B cell (primary cell): ENCODE data around the gene ANXA4. TPM values are rescaled to one million over a fixed set of nuclear protein-coding genes. Genes with fewer than 3 reads are reported as not detected.

ENCODE experiments used
- ATAC-seq: fragments of 200-7000 bp; cut with Tn5 transposase; one replicate; pipeline ENCODE4 v1.10.0; 2021; ENCODE audit warnings: low read depth, mild to moderate bottlenecking, moderate number of reproducible peaks, moderate library complexity
- CTCF ChIA-PET: fragments of 350-600 bp; sonication (Branson Sonifier 250); formaldehyde crosslinking; loops from one replicate; lab custom pipeline; 2021; ENCODE audit warnings: antibody characterized with exemption, inconsistent platforms; lab: Charles Lee
- POLR2A ChIA-PET: fragments of 350-600 bp; sonication (Branson Sonifier 250); formaldehyde crosslinking; loops from one replicate; lab custom pipeline; 2021; ENCODE audit warnings: antibody characterized with exemption; lab: Charles Lee
- DNase-seq: peaks from one replicate; pipeline ENCODE4 v3.0.0; 2013
- H2AFZ ChIP-seq: 2 replicates; pipeline ENCODE4 v1.6.1; 2012; ENCODE audit warnings: mild to moderate bottlenecking, low read depth, low read length; ENCODE audit not compliant: insufficient read depth, poor library complexity, severe bottlenecking
- H3K27ac ChIP-seq, 2 donors: 1 replicate in 1 of 2; 2 replicates in 1 of 2; pipeline ENCODE4 v1.5.1; 2012 to 2013; ENCODE audit warnings: low read length in 2 of 2, mild to moderate bottlenecking in 2 of 2, moderate library complexity in 1 of 2
- H3K27me3 ChIP-seq, 4 experiments: fragments of 200-600 bp in 1 of 4; sonication (generic) in 1 of 4; replicated peaks in 1 of 4; 1 replicate in 2 of 4; 2 replicates in 2 of 4; pipeline versions ENCODE4 v1.6.1 to v1.7.0; 2013 to 2016; ENCODE audit warnings: low read length in 3 of 4, mild to moderate bottlenecking in 2 of 4, mixed read lengths in 1 of 4, moderate library complexity in 1 of 4; ENCODE audit not compliant: insufficient read depth in 4 of 4, control insufficient read depth in 3 of 4; ENCODE audit errors: control extremely low read depth in 1 of 4
- H3K36me3 ChIP-seq, 2 experiments: replicated peaks in 1 of 2; 1 replicate in 1 of 2; 2 replicates in 1 of 2; pipeline versions ENCODE4 v1.6.1 to v1.7.1; 2013; ENCODE audit warnings: low read length in 1 of 2; ENCODE audit not compliant: insufficient read depth in 2 of 2, control insufficient read depth in 1 of 2; ENCODE audit errors: control extremely low read depth in 1 of 2, extremely low read depth in 1 of 2
- H3K4me1 ChIP-seq, 2 donors: fragments of 200-600 bp in 1 of 2; sonication (generic) in 1 of 2; 1 replicate in 1 of 2; 2 replicates in 1 of 2; pipeline versions ENCODE4 v1.5.1 to v1.6.1; 2013 to 2017; ENCODE audit warnings: low read length in 2 of 2; ENCODE audit not compliant: control insufficient read depth in 2 of 2, insufficient read depth in 2 of 2
- H3K4me2 ChIP-seq: replicated peaks from 2 replicates; pipeline ENCODE3; 2012; ENCODE audit warnings: mild to moderate bottlenecking, low read depth, low read length; ENCODE audit not compliant: poor library complexity, severe bottlenecking
- H3K4me3 ChIP-seq, 5 experiments: fragments of 200-600 bp in 1 of 5; sonication (generic) in 1 of 5; 1 replicate in 3 of 5; 2 replicates in 2 of 5; pipeline versions ENCODE4 v1.5.1 to v1.7.0; 2011 to 2016; ENCODE audit warnings: low read length in 4 of 5, mild to moderate bottlenecking in 4 of 5, low read depth in 2 of 5, control low read depth in 1 of 5, moderate library complexity in 1 of 5; ENCODE audit not compliant: insufficient read depth in 1 of 5; ENCODE audit errors: control extremely low read depth in 1 of 5, extremely low read depth in 1 of 5
- H3K79me2 ChIP-seq: fragments of 200-600 bp; sonication (generic); one replicate; pipeline ENCODE4 v1.6.0; 2016; ENCODE audit warnings: low read length; ENCODE audit not compliant: control insufficient read depth, insufficient read depth
- H3K9ac ChIP-seq: fragments of 200-600 bp; sonication (generic); 2 replicates; pipeline ENCODE4 v1.6.1; 2017; ENCODE audit warnings: mild to moderate bottlenecking, low read length, moderate library complexity
- H3K9me3 ChIP-seq, 3 donors: one replicate each; pipeline versions ENCODE4 v1.6.1 to v1.7.1; 2013; ENCODE audit warnings: low read length in 2 of 3; ENCODE audit not compliant: control insufficient read depth in 2 of 3, insufficient read depth in 1 of 3; ENCODE audit errors: control extremely low read depth in 1 of 3
- H4K20me1 ChIP-seq: 2 replicates; pipeline ENCODE4 v1.6.0; 2012; ENCODE audit warnings: mild to moderate bottlenecking, low read length; ENCODE audit not compliant: insufficient read depth, control insufficient read depth, poor library complexity, severe bottlenecking
- H3K27ac Mint-ChIP-seq: one replicate; pipeline ENCODE4 v1.8.0; 2021; ENCODE audit warnings: mixed read lengths
- H3K27me3 Mint-ChIP-seq: one replicate; pipeline ENCODE4 v1.8.0; 2021; ENCODE audit warnings: mixed read lengths
- H3K4me1 Mint-ChIP-seq: one replicate; pipeline ENCODE4 v1.8.0; 2021; ENCODE audit warnings: mixed read lengths
- H3K4me3 Mint-ChIP-seq: one replicate; pipeline ENCODE4 v1.8.0; 2021; ENCODE audit warnings: mixed read lengths
- H3K9me3 Mint-ChIP-seq: one replicate; pipeline ENCODE4 v1.8.0; 2022; ENCODE audit warnings: mixed read lengths; ENCODE audit not compliant: insufficient read depth
- CTCF ChIP-seq: fragments of 200-600 bp; IDR thresholded peaks from one replicate; pipeline ENCODE4 v1.8.0; 2022; ENCODE audit warnings: antibody characterized with exemption, mild to moderate bottlenecking
- EZH2 ChIP-seq: IDR thresholded peaks from 2 replicates; pipeline ENCODE4 v1.6.1; 2012; ENCODE audit warnings: borderline replicate concordance, low read depth, mild to moderate bottlenecking, moderate library complexity, low read length; ENCODE audit not compliant: insufficient read depth, poor library complexity, severe bottlenecking
- WGBS: methylation state at CpG from one replicate; pipeline ENCODE4 v1.1.5; 2013; ENCODE audit warnings: missing lambda C conversion rate; ENCODE audit not compliant: insufficient coverage; 5-methylcytosine and 5-hydroxymethylcytosine counted together
- intact Hi-C: fragments of 100-400 bp; cut with micrococcal nuclease; formaldehyde crosslinking; loops from one replicate; pipeline ENCODE4 v1.10.0; 2022
- polyA plus RNA-seq: library from polyadenylated mRNA; depleted of rRNA; stranded (reverse); fragments of >200 nt; gene quantifications from 2 replicates; pipeline ENCODE4 v1.2.3, GENCODE V29; 2012
- total RNA-seq, 2 donors: library from RNA; stranded (reverse); fragments of 120-200 nt in 1 of 2; gene quantifications; 1 replicate in 1 of 2; 2 replicates in 1 of 2; pipeline versions ENCODE4 v1.2.3 to v1.2.4, GENCODE V29; 2013 to 2022

The ANXA4 gene
- total and polyA plus RNA-seq, 2 donors (not counting 1 experiment from before 2014, with no cell fraction given), result 28.4 to 61.7 TPM

- Histone ChIP-seq H3K9ac (no peak overlapping the region), H3K27me3 (no peaks in the 10 kb centered on the region), H3K27ac (peak overlapping the region in 1 of 2 donors; percentile 11), H2AFZ (no peak overlapping the region), H3K79me2 (peaks cover 12% of the 10 kb centered on the region), H3K4me2 (peak overlapping the region; percentile 2), H3K9me3 (peaks cover 0 to 5% (median 2%) of the 10 kb centered on the region in 3 donors), H3K4me3 (no peak overlapping the region), H3K4me1 (peaks cover 28 to 37% of the 10 kb centered on the region in 2 donors), H4K20me1 (no peaks in the 10 kb centered on the region), H3K36me3 (peaks cover 0 to 2% of the 10 kb centered on the region in 2 experiments)
- no peak overlapping the region for H3K4me3 Mint-ChIP-seq
- 69% methylated on average over 2 of the region's 5 CpGs for WGBS
- DNase-seq, result no peak
- TF ChIP-seq CTCF (no peak), EZH2 (no peak)
- no peaks in the 10 kb centered on the region for H3K27me3 Mint-ChIP-seq
- CTCF ChIA-PET, result interaction anchor here (1.0 to 1.6 kb wide), 3 partner anchors 19 to 57 kb away, joined by 3 to 6 read pairs (median 5); no protein-coding TSS in a partner anchor
- ATAC-seq, result no peak
- POLR2A ChIA-PET, result no interaction called here
- intact Hi-C loops, result no loop called here
- H3K4me1 Mint-ChIP-seq, result peaks cover 40% of the 10 kb centered on the region
- H3K9me3 Mint-ChIP-seq, result no peaks in the 10 kb centered on the region
- H3K27ac Mint-ChIP-seq, result no peak overlapping the region
These were observed 39.7 kb downstream of the ANXA4 start for GRCh38 chr2:69781321-69782248.

DNA sequence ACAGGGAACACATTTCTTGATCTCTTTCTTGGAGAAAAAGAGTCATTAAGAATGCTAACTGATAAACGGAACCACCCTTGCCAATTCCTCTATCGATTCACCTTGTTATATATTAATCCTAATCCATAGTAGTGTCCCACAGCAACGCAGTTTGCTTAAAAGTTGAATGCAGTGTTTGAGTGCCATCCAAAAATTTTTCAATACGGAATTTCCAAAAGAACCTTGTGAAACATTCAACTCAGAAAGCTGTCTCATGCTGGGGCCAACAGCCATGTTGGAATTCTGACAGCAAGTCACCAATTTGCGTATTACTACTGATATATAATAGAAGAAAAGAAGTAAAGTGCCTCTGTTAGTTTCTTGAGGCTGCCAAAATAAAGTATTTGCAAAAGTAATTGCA lies 42.3 kb downstream of the ANXA4 start:
- CTCF ChIA-PET, result no interaction called here
- no peak overlapping the region for H3K27ac Mint-ChIP-seq
- no peak for DNase-seq

More for the DNA sequence above, 42.3 kb downstream of the ANXA4 start:
- POLR2A ChIA-PET, result no interaction called here
- Mint-ChIP-seq H3K4me3 (no peak overlapping the region), H3K9me3 (no peaks in the 10 kb centered on the region), H3K27me3 (no peaks in the 10 kb centered on the region), H3K4me1 (peaks cover 44% of the 10 kb centered on the region)
- H3K4me3 ChIP-seq, result no peak overlapping the region
- H3K27me3 ChIP-seq, result no peaks in the 10 kb centered on the region
- no peak overlapping the region for H2AFZ ChIP-seq
- no peak overlapping the region for H3K9ac ChIP-seq
- peaks cover 5% of the 10 kb centered on the region for H3K79me2 ChIP-seq
- H3K36me3 ChIP-seq, result peaks cover 2 to 5% of the 10 kb centered on the region in 2 experiments
- no peaks in the 10 kb centered on the region for H4K20me1 ChIP-seq
- H3K4me1 ChIP-seq, result peaks cover 27 to 36% of the 10 kb centered on the region in 2 donors
- TF ChIP-seq EZH2 (no peak), CTCF (no peak)
- no peak overlapping the region for H3K27ac ChIP-seq
- intact Hi-C loops, result no loop called here
- H3K4me2 ChIP-seq, result no peak overlapping the region
- ATAC-seq, result no peak
- H3K9me3 ChIP-seq, result no peaks in the 10 kb centered on the region
- no CpG with 5 or more reads among the region's 5 CpGs for WGBS
